Astrocyte (in vitro differentiated cells and primary cell): ENCODE data around the gene PBX1. TPM values are rescaled to one million over a fixed set of nuclear protein-coding genes. Genes with fewer than 3 reads are reported as not detected.
A peak's percentile ranks its signal among the peaks of the same experiment; 100 is the strongest.

Source experiments
- DNase-seq: peaks from one replicate; pipeline ENCODE4 v3.0.0-alpha.2; 2010; ENCODE audit warnings: low read depth
- FAIRE-seq: peaks from 2 replicates; lab custom pipeline; 2011; peaks lifted over from hg19 to GRCh38; lab: Jason Lieb, UNC
- H2AFZ ChIP-seq: 2 replicates; pipeline ENCODE4 v1.6.0; 2012; ENCODE audit warnings: low read depth, low read length, inconsistent platforms
- H3K27ac ChIP-seq: 2 replicates; pipeline ENCODE4 v1.5.1; 2011; ENCODE audit warnings: low read depth, low read length, inconsistent platforms
- H3K27me3 ChIP-seq: 2 replicates; pipeline ENCODE4 v1.6.0; 2011; ENCODE audit warnings: low read length, inconsistent platforms; ENCODE audit not compliant: insufficient read depth
- H3K36me3 ChIP-seq: 2 replicates; pipeline ENCODE4 v1.5.1; 2011; ENCODE audit warnings: low read length, inconsistent platforms; ENCODE audit not compliant: insufficient read depth
- H3K4me1 ChIP-seq: 2 replicates; pipeline ENCODE4 v1.5.1; 2011; ENCODE audit warnings: low read length, inconsistent platforms; ENCODE audit not compliant: insufficient read depth
- H3K4me2 ChIP-seq: 2 replicates; pipeline ENCODE4 v1.6.0; 2012; ENCODE audit warnings: low read length, inconsistent platforms
- H3K4me3 ChIP-seq: 2 replicates; pipeline ENCODE4 v1.5.1; 2011; ENCODE audit warnings: low read depth, mild to moderate bottlenecking, low read length, inconsistent platforms; ENCODE audit not compliant: insufficient read depth
- H3K79me2 ChIP-seq: 2 replicates; pipeline ENCODE4 v1.6.0; 2012; ENCODE audit warnings: mild to moderate bottlenecking, low read length, inconsistent platforms; ENCODE audit not compliant: insufficient read depth
- H3K9ac ChIP-seq: 2 replicates; pipeline ENCODE4 v1.6.0; 2012; ENCODE audit warnings: mild to moderate bottlenecking, low read length, inconsistent platforms
- H3K9me3 ChIP-seq: 2 replicates; pipeline ENCODE4 v1.5.1; 2012; ENCODE audit warnings: low read depth, mild to moderate bottlenecking, low read length, inconsistent platforms; ENCODE audit not compliant: insufficient read depth
- H4K20me1 ChIP-seq: 2 replicates; pipeline ENCODE4 v1.6.0; 2012; ENCODE audit warnings: low read length, inconsistent platforms; ENCODE audit not compliant: insufficient read depth
- H3K27ac Mint-ChIP-seq: one replicate; pipeline ENCODE4 v1.8.0; 2021; ENCODE audit warnings: mild to moderate bottlenecking, mixed read lengths; ENCODE audit not compliant: unreplicated experiment
- H3K27me3 Mint-ChIP-seq: one replicate; pipeline ENCODE4 v1.8.0; 2021; ENCODE audit warnings: low read depth, mixed read lengths; ENCODE audit not compliant: unreplicated experiment
- H3K36me3 Mint-ChIP-seq: one replicate; pipeline ENCODE4 v1.8.0; 2021; ENCODE audit warnings: low read depth, mixed read lengths; ENCODE audit not compliant: unreplicated experiment
- H3K4me1 Mint-ChIP-seq: one replicate; pipeline ENCODE4 v1.8.0; 2021; ENCODE audit warnings: low read depth, mixed read lengths; ENCODE audit not compliant: unreplicated experiment
- H3K4me3 Mint-ChIP-seq: one replicate; pipeline ENCODE4 v1.8.0; 2021; ENCODE audit warnings: mild to moderate bottlenecking, moderate library complexity, mixed read lengths; ENCODE audit not compliant: unreplicated experiment
- H3K9me3 Mint-ChIP-seq: one replicate; pipeline ENCODE4 v1.8.0; 2021; ENCODE audit warnings: mild to moderate bottlenecking, mixed read lengths; ENCODE audit not compliant: unreplicated experiment
- EZH2 ChIP-seq: IDR thresholded peaks from 2 replicates; pipeline ENCODE4 v1.6.1; 2012; ENCODE audit warnings: mild to moderate bottlenecking, low read length, inconsistent platforms; ENCODE audit not compliant: insufficient read depth
- total RNA-seq: library from RNA; stranded (reverse); gene quantifications from 2 replicates; pipeline ENCODE4 v1.2.1, GENCODE V29; 2021
- TF ChIP-seq, protein P1 (sequence below): IDR thresholded peaks from 2 replicates; pipeline ENCODE4 v1.5.1; 2011; ENCODE audit warnings: low read depth, mild to moderate bottlenecking, inconsistent platforms, low read length, moderate library complexity; ENCODE audit not compliant: insufficient read depth

The PBX1 gene
- total RNA-seq, 1 donor from 2014 or later: 37.2 TPM

DNA sequence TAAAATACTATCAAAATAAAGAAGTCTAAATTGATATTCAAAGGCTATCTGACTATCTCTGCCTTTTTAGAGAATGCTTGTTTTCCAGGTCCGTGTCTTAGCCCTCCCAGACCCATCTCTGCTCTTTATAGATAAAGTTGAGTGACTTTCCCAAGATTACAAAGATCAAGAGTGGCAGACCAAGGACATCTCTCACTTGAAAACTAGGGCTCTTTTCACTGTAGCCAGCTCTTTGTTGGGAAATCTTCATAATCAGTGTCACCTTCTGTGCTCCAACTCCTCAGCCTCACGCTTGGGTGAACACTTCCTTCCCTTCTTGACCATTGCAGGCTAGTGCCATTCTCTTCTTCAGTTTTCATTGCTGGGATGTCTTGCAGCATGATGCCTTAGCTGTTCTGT, 211.1 kb downstream of the PBX1 start:
- no peak overlapping the region for H3K4me3 Mint-ChIP-seq
- H3K36me3 Mint-ChIP-seq: no peaks in the 10 kb centered on the region
- Histone ChIP-seq H2AFZ (no peak overlapping the region), H3K79me2 (no peaks in the 10 kb centered on the region), H3K27me3 (no peaks in the 10 kb centered on the region), H3K27ac (no peak overlapping the region), H3K4me1 (peaks cover 59% of the 10 kb centered on the region), H4K20me1 (no peaks in the 10 kb centered on the region), H3K9ac (no peak overlapping the region), H3K4me3 (no peak overlapping the region), H3K36me3 (no peaks in the 10 kb centered on the region), H3K4me2 (no peak overlapping the region), H3K9me3 (no peaks in the 10 kb centered on the region)
- no peaks in the 10 kb centered on the region for H3K9me3 Mint-ChIP-seq
- peaks cover 80% of the 10 kb centered on the region for H3K4me1 Mint-ChIP-seq
- no peaks in the 10 kb centered on the region for H3K27me3 Mint-ChIP-seq
- no peak for FAIRE-seq
- TF ChIP-seq EZH2: no peak
- TF ChIP-seq, protein P1, sequence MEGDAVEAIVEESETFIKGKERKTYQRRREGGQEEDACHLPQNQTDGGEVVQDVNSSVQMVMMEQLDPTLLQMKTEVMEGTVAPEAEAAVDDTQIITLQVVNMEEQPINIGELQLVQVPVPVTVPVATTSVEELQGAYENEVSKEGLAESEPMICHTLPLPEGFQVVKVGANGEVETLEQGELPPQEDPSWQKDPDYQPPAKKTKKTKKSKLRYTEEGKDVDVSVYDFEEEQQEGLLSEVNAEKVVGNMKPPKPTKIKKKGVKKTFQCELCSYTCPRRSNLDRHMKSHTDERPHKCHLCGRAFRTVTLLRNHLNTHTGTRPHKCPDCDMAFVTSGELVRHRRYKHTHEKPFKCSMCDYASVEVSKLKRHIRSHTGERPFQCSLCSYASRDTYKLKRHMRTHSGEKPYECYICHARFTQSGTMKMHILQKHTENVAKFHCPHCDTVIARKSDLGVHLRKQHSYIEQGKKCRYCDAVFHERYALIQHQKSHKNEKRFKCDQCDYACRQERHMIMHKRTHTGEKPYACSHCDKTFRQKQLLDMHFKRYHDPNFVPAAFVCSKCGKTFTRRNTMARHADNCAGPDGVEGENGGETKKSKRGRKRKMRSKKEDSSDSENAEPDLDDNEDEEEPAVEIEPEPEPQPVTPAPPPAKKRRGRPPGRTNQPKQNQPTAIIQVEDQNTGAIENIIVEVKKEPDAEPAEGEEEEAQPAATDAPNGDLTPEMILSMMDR: no peak
- H3K27ac Mint-ChIP-seq: peak overlapping the region; percentile 27
- DNase-seq: no peak

DNA sequence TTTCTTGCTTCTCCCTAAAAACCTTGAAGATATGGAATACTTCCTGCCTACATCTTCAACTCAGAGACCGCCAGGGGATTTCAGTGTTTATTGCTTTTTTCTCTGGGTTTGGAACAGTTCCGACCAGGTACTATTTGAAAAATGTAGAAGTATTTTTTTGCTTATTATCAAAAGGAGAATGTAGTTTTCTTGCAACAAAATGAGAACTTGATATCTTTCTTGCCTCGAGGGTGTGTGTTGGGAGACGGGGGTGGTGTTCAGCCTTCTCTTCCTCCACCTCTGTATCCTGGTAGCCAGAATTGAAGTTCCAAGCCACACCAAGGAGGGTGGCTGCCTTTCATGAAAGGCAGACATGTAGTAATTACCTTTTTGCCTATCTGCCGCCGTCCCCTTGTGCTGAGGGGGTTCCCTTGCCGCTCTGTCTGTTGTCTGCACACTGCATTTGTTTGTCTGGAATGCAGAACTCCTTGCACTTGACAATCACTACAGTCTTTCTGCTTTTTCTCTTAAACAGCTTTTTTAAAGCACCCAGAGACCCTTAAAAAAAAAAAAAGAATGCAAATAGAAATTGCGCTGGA, 212.1 kb downstream of the PBX1 start:
- FAIRE-seq: no peak
- no peak overlapping the region for H3K4me3 Mint-ChIP-seq
- H3K4me1 Mint-ChIP-seq: peaks cover 74% of the 10 kb centered on the region
- no peak overlapping the region for H3K4me3 ChIP-seq
- H3K9me3 ChIP-seq: no peaks in the 10 kb centered on the region
- peak overlapping the region; percentile 68 for H3K9ac ChIP-seq
- H3K36me3 ChIP-seq: no peaks in the 10 kb centered on the region
- no peaks in the 10 kb centered on the region for H3K9me3 Mint-ChIP-seq
- H3K27ac Mint-ChIP-seq: peak overlapping the region; percentile 89
- no peak overlapping the region for H2AFZ ChIP-seq
- no peaks in the 10 kb centered on the region for H4K20me1 ChIP-seq
- DNase-seq: peak; percentile 59
- peaks cover 49% of the 10 kb centered on the region for H3K4me1 ChIP-seq
- H3K27me3 Mint-ChIP-seq: no peaks in the 10 kb centered on the region
- H3K27ac ChIP-seq: peak overlapping the region; percentile 91
- no peak for TF ChIP-seq EZH2
- TF ChIP-seq, protein P1: no peak
- peak overlapping the region; percentile 76 for H3K4me2 ChIP-seq
- H3K36me3 Mint-ChIP-seq: no peaks in the 10 kb centered on the region
- H3K27me3 ChIP-seq: no peaks in the 10 kb centered on the region
- no peaks in the 10 kb centered on the region for H3K79me2 ChIP-seq

DNA sequence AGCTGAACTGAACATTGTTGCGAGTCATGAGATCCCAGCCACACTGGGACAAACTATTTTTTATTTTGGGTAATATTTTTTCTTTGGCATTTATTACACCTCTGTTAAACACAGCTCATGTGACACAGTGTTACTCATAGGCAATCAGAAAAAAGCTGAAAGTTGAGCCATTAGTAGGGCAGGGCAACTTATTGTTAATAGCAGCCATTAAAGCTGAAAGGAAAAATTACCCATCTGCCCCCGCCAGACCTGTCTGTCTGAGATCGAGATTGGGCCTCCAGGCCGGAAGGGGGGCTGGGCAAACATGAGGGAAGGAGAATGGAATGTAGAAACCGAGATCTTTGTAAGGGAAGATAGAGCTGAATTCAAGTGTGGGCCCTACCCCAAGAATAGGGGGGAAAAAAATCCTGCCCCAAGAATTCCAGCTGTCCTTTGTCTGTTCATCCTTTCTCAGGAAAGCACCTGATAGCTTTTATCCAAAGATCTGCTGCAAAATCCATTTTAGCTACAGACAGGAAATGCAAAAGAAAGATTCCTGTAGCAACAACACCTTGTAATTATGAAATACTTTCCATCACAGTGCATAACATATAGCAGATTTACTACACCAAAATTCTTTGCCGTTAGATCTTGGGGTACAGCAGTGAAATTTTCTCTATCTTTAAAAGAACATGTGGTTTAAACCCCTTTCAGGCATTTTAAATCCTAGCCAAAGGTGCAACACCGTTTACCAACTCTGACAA, 212.8 kb downstream of the PBX1 start:
- Histone ChIP-seq H4K20me1 (no peaks in the 10 kb centered on the region), H2AFZ (no peak overlapping the region), H3K79me2 (no peaks in the 10 kb centered on the region), H3K4me3 (peak overlapping the region; percentile 12), H3K9me3 (no peaks in the 10 kb centered on the region), H3K36me3 (no peaks in the 10 kb centered on the region), H3K27me3 (no peaks in the 10 kb centered on the region), H3K4me2 (peak overlapping the region; percentile 76), H3K9ac (peak overlapping the region; percentile 68), H3K4me1 (peaks cover 44% of the 10 kb centered on the region), H3K27ac (peak overlapping the region; percentile 91)
- FAIRE-seq (no peak), DNase-seq (peak; percentile 81)
- Mint-ChIP-seq H3K4me3 (no peak overlapping the region), H3K27me3 (no peaks in the 10 kb centered on the region), H3K4me1 (peaks cover 71% of the 10 kb centered on the region), H3K9me3 (no peaks in the 10 kb centered on the region), H3K27ac (peak overlapping the region; percentile 89), H3K36me3 (no peaks in the 10 kb centered on the region)
- TF ChIP-seq, protein P1: no peak
